Astrocyte (in vitro differentiated cells and primary cell): ENCODE data around the gene MYO6.

Experiments used
- CTCF ChIP-seq: IDR thresholded peaks from 2 replicates; pipeline ENCODE4 v1.5.1; 2011; ENCODE audit warnings: low read depth, mild to moderate bottlenecking, inconsistent platforms, low read length, moderate library complexity; ENCODE audit not compliant: insufficient read depth
- EZH2 ChIP-seq: IDR thresholded peaks from 2 replicates; pipeline ENCODE4 v1.6.1; 2012; ENCODE audit warnings: mild to moderate bottlenecking, low read length, inconsistent platforms; ENCODE audit not compliant: insufficient read depth

- no peak for TF ChIP-seq CTCF
- TF ChIP-seq EZH2: no peak
These were observed 21.8 kb downstream of the MYO6 start for GRCh38 chr6:75770844-75771243.
